RWPE2 (cell line): ENCODE data around the gene PPP4R1.
"Not testable (repeated sequence)": the region's sequence is repeated elsewhere in the genome, so short reads cannot be mapped to it uniquely, and the experiment has no call there.

Experiments
- ATAC-seq: fragments of 200-7000 bp; cut with Tn5 transposase; 3 replicates; pipeline ENCODE4 v1.9.1; 2021; ENCODE audit warnings: low read depth
- DNase-seq: peaks from one replicate; pipeline ENCODE4 v3.0.0-alpha.2; 2020; ENCODE audit warnings: low spot score
- H3K27ac ChIP-seq: fragments of 450-650 bp; 2 replicates; pipeline ENCODE4 v1.5.1; 2017; ENCODE audit warnings: mild to moderate bottlenecking; ENCODE audit not compliant: poor library complexity, severe bottlenecking
- H3K27me3 ChIP-seq: fragments of 250-450 bp; sonication (Bioruptor Pico); 2 replicates; pipeline ENCODE4 v1.5.1; 2021; ENCODE audit warnings: mild to moderate bottlenecking, moderate library complexity; ENCODE audit not compliant: insufficient read depth, poor library complexity, severe bottlenecking
- H3K36me3 ChIP-seq: fragments of 250-450 bp; sonication (Bioruptor Pico); 2 replicates; pipeline ENCODE4 v1.5.1; 2020; ENCODE audit warnings: low read depth, mild to moderate bottlenecking, moderate library complexity
- H3K4me1 ChIP-seq: fragments of 250-450 bp; sonication (Bioruptor Pico); 2 replicates; pipeline ENCODE4 v1.5.1; 2021; ENCODE audit warnings: mild to moderate bottlenecking, moderate library complexity; ENCODE audit not compliant: insufficient read depth, poor library complexity, severe bottlenecking
- H3K4me3 ChIP-seq: fragments of 250-450 bp; sonication (Bioruptor Pico); 2 replicates; pipeline ENCODE4 v1.5.1; 2021; ENCODE audit warnings: mild to moderate bottlenecking, moderate library complexity; ENCODE audit not compliant: severe bottlenecking
- H3K9me3 ChIP-seq: fragments of 250-450 bp; sonication (Bioruptor Pico); 2 replicates; pipeline ENCODE4 v1.5.1; 2021; ENCODE audit warnings: mild to moderate bottlenecking, moderate library complexity; ENCODE audit not compliant: severe bottlenecking
- CTCF ChIP-seq: fragments of 450-650 bp; IDR thresholded peaks from one replicate; pipeline ENCODE4 v1.5.1; 2017; ENCODE audit warnings: mild to moderate bottlenecking, moderate library complexity; ENCODE audit not compliant: poor library complexity, severe bottlenecking

PPP4R1 gene

GRCh38 chr18:9612977-9613376 is 1.4 kb downstream of the PPP4R1 start:
- TF ChIP-seq CTCF = no peak
- peak overlapping the region; percentile 94 for H3K4me3 ChIP-seq
- H3K27ac ChIP-seq = peak overlapping the region; percentile 98
- no peak for DNase-seq
- peaks cover 67% of the 10 kb centered on the region for H3K4me1 ChIP-seq
- no peaks in the 10 kb centered on the region for H3K9me3 ChIP-seq
- no peaks in the 10 kb centered on the region for H3K27me3 ChIP-seq
- peaks cover 49% of the 10 kb centered on the region for H3K36me3 ChIP-seq
- ATAC-seq = no peak

GRCh38 chr18:9612215-9612830 is 2.0 kb downstream of the PPP4R1 start:
- H3K36me3 ChIP-seq = peaks cover 49% of the 10 kb centered on the region
- TF ChIP-seq CTCF = peak; percentile 83
- DNase-seq (no peak), ATAC-seq (peak; percentile 76)
- H3K4me3 ChIP-seq = peak overlapping the region; percentile 94
- H3K9me3 ChIP-seq = no peaks in the 10 kb centered on the region
- peaks cover 67% of the 10 kb centered on the region for H3K4me1 ChIP-seq
- H3K27me3 ChIP-seq = no peaks in the 10 kb centered on the region
- H3K27ac ChIP-seq = peak overlapping the region; percentile 98

DNA sequence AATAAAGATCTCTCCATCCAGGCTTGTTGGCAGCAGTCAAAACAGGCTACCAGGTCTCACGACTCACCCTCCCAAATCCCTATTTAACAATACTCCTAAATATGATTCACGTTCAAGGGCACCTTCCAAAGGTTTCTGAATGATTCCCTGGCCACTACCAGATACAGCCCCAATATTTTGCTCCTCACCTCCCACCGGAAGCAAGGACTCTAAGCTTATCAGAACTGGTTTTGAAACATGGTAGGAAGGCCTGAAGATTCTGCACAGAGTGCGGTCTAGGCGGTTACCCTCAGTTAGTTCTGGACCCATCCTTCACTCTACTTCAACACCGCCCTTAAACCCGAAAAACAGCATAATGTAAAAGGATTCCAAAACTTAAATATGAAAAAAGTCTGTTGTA is 5.2 kb downstream of the PPP4R1 start:
- ATAC-seq (no peak), DNase-seq (no peak)
- Histone ChIP-seq H3K36me3 (peaks cover 70% of the 10 kb centered on the region), H3K4me3 (no peak overlapping the region), H3K9me3 (no peaks in the 10 kb centered on the region), H3K27ac (peak overlapping the region; percentile 48), H3K4me1 (peaks cover 54% of the 10 kb centered on the region), H3K27me3 (no peaks in the 10 kb centered on the region)
- no peak for TF ChIP-seq CTCF

GRCh38 chr18:9608728-9609127 is 5.6 kb downstream of the PPP4R1 start:
- ATAC-seq (no peak), DNase-seq (no peak)
- Histone ChIP-seq H3K27ac (peak overlapping the region; percentile 48), H3K4me1 (peaks cover 54% of the 10 kb centered on the region), H3K27me3 (no peaks in the 10 kb centered on the region), H3K4me3 (no peak overlapping the region), H3K36me3 (peaks cover 71% of the 10 kb centered on the region), H3K9me3 (no peaks in the 10 kb centered on the region)
- no peak for TF ChIP-seq CTCF

DNA sequence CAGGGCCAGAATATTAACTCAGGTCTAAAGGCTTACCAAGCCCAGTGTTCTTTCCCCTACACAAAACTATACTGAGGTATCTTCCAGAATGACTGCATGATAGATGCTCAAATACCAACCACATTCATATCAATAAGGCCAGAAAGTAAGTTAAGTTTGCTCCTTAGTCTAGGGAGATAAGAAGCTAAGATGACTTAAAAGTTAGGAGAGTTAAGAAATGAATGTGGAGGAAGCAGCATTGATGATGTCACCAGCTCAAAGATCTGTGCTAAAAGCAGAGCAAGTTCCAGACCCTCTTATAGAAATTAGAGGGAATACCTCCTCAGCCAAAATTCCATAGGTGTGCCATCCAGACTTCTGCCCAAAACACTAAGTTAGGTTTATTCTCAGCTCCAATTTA is 6.1 kb downstream of the PPP4R1 start:
- no peak overlapping the region for H3K4me3 ChIP-seq
- no peak for TF ChIP-seq CTCF
- H3K36me3 ChIP-seq = peaks cover 75% of the 10 kb centered on the region
- peak overlapping the region; percentile 48 for H3K27ac ChIP-seq
- H3K9me3 ChIP-seq = no peaks in the 10 kb centered on the region
- DNase-seq (no peak), ATAC-seq (no peak)
- no peaks in the 10 kb centered on the region for H3K27me3 ChIP-seq
- peaks cover 54% of the 10 kb centered on the region for H3K4me1 ChIP-seq

- H3K27me3 ChIP-seq, H3K4me3 ChIP-seq, ATAC-seq, H3K27ac ChIP-seq, DNase-seq, H3K9me3 ChIP-seq: not testable (repeated sequence)
- Histone ChIP-seq H3K36me3 (peaks cover 72% of the 10 kb centered on the region), H3K4me1 (peaks cover 45% of the 10 kb centered on the region)
Measured at GRCh38 chr18:9607111-9607510, 7.2 kb downstream of the PPP4R1 start.
